SK-N-SH treated with all-trans-retinoic acid at 6 μM for 48 hours (cell line): Measurements from ENCODE around the gene ARMH1.

Experiments used
- ATAC-seq: fragments of 200-7000 bp; cut with Tn5 transposase; 3 replicates; pipeline ENCODE4 v1.9.1; 2020; ENCODE audit warnings: mild to moderate bottlenecking, moderate library complexity
- ARNTL ChIP-seq: fragments of 450-650 bp; formaldehyde crosslinking; IDR thresholded peaks from 2 replicates; pipeline ENCODE4 v1.5.0; 2020; ENCODE audit warnings: low read depth, mild to moderate bottlenecking, moderate library complexity, borderline replicate concordance
- BACH2 ChIP-seq: fragments of 250-450 bp; sonication (Bioruptor Pico); IDR thresholded peaks from 2 replicates; pipeline ENCODE4 v1.9.0; 2021; ENCODE audit warnings: mild to moderate bottlenecking, borderline replicate concordance
- ESRRG ChIP-seq: fragments of 250-450 bp; sonication (Bioruptor Pico); IDR thresholded peaks from 2 replicates; pipeline ENCODE4 v1.6.1; 2021; ENCODE audit warnings: mild to moderate bottlenecking
- ISL1 ChIP-seq: fragments of 250-450 bp; sonication (Bioruptor Pico); IDR thresholded peaks from 2 replicates; pipeline ENCODE4 v2.1.2; 2022; ENCODE audit warnings: mild to moderate bottlenecking, moderate library complexity
- RARB ChIP-seq: fragments of 250-450 bp; sonication (Bioruptor Pico); IDR thresholded peaks from 2 replicates; pipeline ENCODE4 v1.8.0; 2021; ENCODE audit warnings: mild to moderate bottlenecking, moderate library complexity
- SNAI2 ChIP-seq: fragments of 250-450 bp; sonication (Bioruptor Pico); IDR thresholded peaks from 2 replicates; pipeline ENCODE4 v1.5.0; 2020; ENCODE audit warnings: mild to moderate bottlenecking, moderate library complexity
- TCF4 ChIP-seq: fragments of 250-450 bp; sonication (Bioruptor Pico); IDR thresholded peaks from 2 replicates; pipeline ENCODE4 v1.8.0; 2021; ENCODE audit warnings: mild to moderate bottlenecking, moderate library complexity, borderline replicate concordance
- ZFP3 ChIP-seq: fragments of 250-450 bp; sonication (Bioruptor Pico); IDR thresholded peaks from 2 replicates; pipeline ENCODE4 v1.5.0; 2020; ENCODE audit warnings: mild to moderate bottlenecking, moderate library complexity
- ZFP30 ChIP-seq: fragments of 450-650 bp; formaldehyde crosslinking; IDR thresholded peaks from 2 replicates; pipeline ENCODE4 v1.5.0; 2022; ENCODE audit warnings: mild to moderate bottlenecking, moderate library complexity
- ZNF565 ChIP-seq: fragments of 450-650 bp; formaldehyde crosslinking; conservative IDR thresholded peaks from 2 replicates; pipeline ENCODE4 v1.5.0; 2020; ENCODE audit warnings: low read depth, mild to moderate bottlenecking, moderate library complexity
- ZNF70 ChIP-seq: fragments of 450-650 bp; formaldehyde crosslinking; IDR thresholded peaks from 2 replicates; pipeline ENCODE4 v1.5.0; 2020; ENCODE audit warnings: mild to moderate bottlenecking, moderate library complexity
- ZNF8 ChIP-seq: fragments of 450-650 bp; formaldehyde crosslinking; IDR thresholded peaks from 2 replicates; pipeline ENCODE4 v1.5.0; 2020; ENCODE audit warnings: mild to moderate bottlenecking, moderate library complexity
- TF ChIP-seq, protein P1 (sequence below): fragments of 250-450 bp; sonication (Bioruptor Pico); IDR thresholded peaks from 2 replicates; pipeline ENCODE4 v1.5.1; 2021; ENCODE audit warnings: mild to moderate bottlenecking, moderate library complexity
- TF ChIP-seq, protein P2 (sequence below): fragments of 250-450 bp; sonication (Bioruptor Pico); IDR thresholded peaks from 2 replicates; pipeline ENCODE4 v1.5.0; 2020; ENCODE audit warnings: mild to moderate bottlenecking, moderate library complexity
- TF ChIP-seq, protein P3 (sequence below): fragments of 250-450 bp; sonication (Bioruptor Pico); IDR thresholded peaks from 2 replicates; pipeline ENCODE4 v1.8.0; 2020; ENCODE audit warnings: mild to moderate bottlenecking, moderate library complexity, borderline replicate concordance
- TF ChIP-seq, protein P4 (sequence below): fragments of 250-450 bp; sonication (Bioruptor Pico); IDR thresholded peaks from 2 replicates; pipeline ENCODE4 v1.8.0; 2021; ENCODE audit warnings: low read depth, mild to moderate bottlenecking, moderate library complexity, borderline replicate concordance

Gene ARMH1

DNA sequence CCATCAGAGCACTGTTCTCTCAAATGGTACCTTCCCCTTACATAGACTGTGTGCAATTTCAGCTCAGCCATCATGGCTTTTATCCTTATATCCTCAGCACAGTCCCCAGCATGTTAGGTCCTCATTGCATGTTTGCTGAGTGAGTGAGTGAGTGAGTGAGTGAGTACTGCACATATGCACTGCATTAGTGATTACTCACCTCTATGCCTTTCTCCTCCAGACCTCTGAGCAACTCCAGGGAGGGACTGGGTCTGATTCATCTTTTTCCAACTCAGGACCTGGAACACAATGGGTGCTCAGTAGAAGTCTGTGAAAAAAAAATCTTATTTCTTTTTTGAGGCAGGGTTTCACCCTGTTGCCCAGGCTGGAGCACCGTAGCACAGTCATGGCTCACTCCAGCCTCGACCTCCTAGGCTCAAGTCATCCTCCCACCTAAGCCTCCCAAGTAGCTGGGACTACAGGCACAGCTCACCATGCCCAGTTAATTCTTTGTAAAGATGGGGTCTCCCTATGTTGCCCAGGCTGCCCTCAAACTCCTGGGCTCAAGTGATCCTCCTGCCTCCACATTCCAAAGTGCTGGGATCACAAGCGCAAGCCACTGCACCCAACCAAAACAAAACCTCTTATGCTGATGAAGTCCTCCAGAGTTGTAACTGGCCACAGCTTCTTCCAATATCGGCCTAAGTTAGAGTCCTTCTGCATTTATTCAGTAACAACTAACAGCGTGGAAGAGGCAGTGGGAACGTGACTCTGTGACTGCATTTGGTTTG is 32.8 kb downstream of the ARMH1 start:
- ATAC-seq, result peak; percentile 97
- TF ChIP-seq, protein P1, sequence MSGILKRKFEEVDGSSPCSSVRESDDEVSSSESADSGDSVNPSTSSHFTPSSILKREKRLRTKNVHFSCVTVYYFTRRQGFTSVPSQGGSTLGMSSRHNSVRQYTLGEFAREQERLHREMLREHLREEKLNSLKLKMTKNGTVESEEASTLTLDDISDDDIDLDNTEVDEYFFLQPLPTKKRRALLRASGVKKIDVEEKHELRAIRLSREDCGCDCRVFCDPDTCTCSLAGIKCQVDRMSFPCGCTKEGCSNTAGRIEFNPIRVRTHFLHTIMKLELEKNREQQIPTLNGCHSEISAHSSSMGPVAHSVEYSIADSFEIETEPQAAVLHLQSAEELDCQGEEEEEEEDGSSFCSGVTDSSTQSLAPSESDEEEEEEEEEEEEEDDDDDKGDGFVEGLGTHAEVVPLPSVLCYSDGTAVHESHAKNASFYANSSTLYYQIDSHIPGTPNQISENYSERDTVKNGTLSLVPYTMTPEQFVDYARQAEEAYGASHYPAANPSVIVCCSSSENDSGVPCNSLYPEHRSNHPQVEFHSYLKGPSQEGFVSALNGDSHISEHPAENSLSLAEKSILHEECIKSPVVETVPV (CRISPR knock-in tag), result no peak
- TF ChIP-seq ARNTL (CRISPR knock-in tag), result no peak
- TF ChIP-seq ESRRG (CRISPR knock-in tag), result no peak
- no peak for TF ChIP-seq ZFP3
- TF ChIP-seq, protein P2, sequence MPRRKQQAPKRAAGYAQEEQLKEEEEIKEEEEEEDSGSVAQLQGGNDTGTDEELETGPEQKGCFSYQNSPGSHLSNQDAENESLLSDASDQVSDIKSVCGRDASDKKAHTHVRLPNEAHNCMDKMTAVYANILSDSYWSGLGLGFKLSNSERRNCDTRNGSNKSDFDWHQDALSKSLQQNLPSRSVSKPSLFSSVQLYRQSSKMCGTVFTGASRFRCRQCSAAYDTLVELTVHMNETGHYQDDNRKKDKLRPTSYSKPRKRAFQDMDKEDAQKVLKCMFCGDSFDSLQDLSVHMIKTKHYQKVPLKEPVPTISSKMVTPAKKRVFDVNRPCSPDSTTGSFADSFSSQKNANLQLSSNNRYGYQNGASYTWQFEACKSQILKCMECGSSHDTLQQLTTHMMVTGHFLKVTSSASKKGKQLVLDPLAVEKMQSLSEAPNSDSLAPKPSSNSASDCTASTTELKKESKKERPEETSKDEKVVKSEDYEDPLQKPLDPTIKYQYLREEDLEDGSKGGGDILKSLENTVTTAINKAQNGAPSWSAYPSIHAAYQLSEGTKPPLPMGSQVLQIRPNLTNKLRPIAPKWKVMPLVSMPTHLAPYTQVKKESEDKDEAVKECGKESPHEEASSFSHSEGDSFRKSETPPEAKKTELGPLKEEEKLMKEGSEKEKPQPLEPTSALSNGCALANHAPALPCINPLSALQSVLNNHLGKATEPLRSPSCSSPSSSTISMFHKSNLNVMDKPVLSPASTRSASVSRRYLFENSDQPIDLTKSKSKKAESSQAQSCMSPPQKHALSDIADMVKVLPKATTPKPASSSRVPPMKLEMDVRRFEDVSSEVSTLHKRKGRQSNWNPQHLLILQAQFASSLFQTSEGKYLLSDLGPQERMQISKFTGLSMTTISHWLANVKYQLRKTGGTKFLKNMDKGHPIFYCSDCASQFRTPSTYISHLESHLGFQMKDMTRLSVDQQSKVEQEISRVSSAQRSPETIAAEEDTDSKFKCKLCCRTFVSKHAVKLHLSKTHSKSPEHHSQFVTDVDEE (CRISPR knock-in tag), result no peak
- no peak for TF ChIP-seq TCF4 (CRISPR knock-in tag)
- no peak for TF ChIP-seq BACH2
- TF ChIP-seq, protein P3, sequence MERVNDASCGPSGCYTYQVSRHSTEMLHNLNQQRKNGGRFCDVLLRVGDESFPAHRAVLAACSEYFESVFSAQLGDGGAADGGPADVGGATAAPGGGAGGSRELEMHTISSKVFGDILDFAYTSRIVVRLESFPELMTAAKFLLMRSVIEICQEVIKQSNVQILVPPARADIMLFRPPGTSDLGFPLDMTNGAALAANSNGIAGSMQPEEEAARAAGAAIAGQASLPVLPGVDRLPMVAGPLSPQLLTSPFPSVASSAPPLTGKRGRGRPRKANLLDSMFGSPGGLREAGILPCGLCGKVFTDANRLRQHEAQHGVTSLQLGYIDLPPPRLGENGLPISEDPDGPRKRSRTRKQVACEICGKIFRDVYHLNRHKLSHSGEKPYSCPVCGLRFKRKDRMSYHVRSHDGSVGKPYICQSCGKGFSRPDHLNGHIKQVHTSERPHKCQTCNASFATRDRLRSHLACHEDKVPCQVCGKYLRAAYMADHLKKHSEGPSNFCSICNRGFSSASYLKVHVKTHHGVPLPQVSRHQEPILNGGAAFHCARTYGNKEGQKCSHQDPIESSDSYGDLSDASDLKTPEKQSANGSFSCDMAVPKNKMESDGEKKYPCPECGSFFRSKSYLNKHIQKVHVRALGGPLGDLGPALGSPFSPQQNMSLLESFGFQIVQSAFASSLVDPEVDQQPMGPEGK (CRISPR knock-in tag), result no peak
- TF ChIP-seq ISL1, result no peak
- TF ChIP-seq ZNF8 (CRISPR knock-in tag), result no peak

DNA sequence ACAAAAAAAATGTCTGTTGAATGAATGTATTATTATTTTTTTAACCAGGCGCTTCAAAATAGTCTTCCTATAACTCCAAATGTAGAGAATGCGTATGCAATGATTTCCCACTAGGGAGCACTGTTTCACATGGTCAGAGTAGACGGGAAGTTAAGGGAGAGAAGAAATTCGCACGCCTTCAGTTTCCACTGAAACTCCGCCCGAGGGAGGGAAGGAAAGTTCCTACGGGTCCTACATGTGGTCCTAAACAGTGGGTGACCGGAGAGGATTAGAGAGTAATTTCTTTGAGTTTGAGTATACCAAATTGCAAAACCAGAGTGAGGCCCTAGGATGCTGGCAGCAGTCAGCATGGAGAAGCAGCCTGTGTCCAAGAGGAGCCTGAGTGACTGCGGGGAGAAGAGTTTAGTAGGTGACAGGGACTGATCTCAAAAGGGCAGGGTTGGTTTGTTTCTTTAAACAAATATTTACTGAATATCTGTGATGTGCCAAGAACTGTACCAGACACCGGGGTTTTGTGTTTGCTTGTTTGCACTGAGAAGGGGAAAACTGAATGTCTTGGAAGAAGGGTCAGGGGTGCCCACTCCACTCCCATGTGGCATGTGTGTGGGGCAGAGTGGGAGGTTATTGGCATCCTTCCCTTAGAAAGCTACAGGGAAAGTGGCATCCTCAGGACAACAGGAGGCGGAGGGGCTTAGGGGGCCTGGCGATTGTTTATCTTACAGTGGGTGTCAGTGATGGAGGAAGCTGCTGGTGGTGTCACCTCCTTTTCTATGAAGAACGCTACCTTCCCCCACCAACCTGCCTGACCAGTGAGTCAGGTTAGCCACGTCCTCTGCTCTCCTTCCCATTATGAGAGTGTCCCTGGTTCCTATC is 33.7 kb downstream of the ARMH1 start:
- no peak for TF ChIP-seq ZNF70
- TF ChIP-seq ZFP30 (CRISPR knock-in tag), result no peak
- peak; percentile 40; the same call in 2 of the 3 replicates for ATAC-seq

DNA sequence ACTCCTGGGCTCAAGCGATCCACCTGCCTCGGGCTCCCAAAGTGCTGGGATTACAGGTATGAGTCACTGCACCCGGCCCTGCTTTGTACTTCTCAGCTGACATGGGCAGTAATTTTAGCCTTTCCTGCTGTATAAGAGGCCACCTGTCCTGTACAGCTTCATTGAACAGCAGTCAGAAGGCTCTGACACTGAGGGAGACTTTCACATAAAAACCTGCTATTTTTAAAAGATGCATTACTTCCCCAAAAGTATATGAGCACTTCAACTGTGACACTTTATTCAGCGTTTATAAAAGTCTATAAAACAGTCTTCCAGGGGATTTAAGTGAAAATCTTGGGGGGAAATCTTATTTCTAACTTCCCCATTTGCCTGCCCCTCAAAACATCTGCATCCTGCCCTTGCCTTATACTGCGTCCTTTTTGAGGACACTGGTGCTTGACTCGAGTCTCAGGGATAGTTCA is 38.8 kb downstream of the ARMH1 start:
- ATAC-seq, result no peak
- TF ChIP-seq BACH2, result no peak

DNA sequence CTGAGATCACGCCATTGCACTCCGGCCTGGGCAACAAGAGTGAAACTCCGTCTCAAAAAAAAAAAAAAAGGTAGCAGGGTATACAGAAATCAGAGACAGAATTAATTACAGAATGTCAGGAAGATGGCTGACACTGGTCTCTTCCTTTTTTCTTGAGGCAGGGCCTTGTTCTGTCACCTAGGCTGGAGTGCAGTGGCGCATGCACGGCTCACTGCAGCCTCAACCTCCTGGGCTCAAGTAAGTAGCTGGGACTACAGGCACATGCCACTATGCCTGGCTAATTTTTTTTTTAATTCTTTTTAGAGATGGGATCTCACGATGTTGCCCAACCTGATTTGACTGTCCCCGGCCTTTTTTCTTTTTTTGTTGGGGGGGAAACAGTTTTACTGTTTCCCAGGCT is 40.0 kb downstream of the ARMH1 start:
- ATAC-seq, result peak; percentile 28
- TF ChIP-seq ZNF70 (no peak), ZNF565 (no peak), BACH2 (no peak), SNAI2 (CRISPR knock-in tag) (no peak), RARB (CRISPR knock-in tag) (no peak), ZFP3 (no peak), ESRRG (CRISPR knock-in tag) (no peak)
- TF ChIP-seq, protein P2 (CRISPR knock-in tag), result no peak
- TF ChIP-seq, protein P4, sequence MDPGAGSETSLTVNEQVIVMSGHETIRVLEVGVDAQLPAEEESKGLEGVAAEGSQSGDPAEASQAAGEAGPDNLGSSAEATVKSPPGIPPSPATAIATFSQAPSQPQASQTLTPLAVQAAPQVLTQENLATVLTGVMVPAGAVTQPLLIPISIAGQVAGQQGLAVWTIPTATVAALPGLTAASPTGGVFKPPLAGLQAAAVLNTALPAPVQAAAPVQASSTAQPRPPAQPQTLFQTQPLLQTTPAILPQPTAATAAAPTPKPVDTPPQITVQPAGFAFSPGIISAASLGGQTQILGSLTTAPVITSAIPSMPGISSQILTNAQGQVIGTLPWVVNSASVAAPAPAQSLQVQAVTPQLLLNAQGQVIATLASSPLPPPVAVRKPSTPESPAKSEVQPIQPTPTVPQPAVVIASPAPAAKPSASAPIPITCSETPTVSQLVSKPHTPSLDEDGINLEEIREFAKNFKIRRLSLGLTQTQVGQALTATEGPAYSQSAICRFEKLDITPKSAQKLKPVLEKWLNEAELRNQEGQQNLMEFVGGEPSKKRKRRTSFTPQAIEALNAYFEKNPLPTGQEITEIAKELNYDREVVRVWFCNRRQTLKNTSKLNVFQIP (CRISPR knock-in tag), result no peak
